ENCODE data around the gene NFATC1.
A peak's percentile ranks its signal among the peaks of the same experiment; 100 is the strongest.

Gene NFATC1

DNA sequence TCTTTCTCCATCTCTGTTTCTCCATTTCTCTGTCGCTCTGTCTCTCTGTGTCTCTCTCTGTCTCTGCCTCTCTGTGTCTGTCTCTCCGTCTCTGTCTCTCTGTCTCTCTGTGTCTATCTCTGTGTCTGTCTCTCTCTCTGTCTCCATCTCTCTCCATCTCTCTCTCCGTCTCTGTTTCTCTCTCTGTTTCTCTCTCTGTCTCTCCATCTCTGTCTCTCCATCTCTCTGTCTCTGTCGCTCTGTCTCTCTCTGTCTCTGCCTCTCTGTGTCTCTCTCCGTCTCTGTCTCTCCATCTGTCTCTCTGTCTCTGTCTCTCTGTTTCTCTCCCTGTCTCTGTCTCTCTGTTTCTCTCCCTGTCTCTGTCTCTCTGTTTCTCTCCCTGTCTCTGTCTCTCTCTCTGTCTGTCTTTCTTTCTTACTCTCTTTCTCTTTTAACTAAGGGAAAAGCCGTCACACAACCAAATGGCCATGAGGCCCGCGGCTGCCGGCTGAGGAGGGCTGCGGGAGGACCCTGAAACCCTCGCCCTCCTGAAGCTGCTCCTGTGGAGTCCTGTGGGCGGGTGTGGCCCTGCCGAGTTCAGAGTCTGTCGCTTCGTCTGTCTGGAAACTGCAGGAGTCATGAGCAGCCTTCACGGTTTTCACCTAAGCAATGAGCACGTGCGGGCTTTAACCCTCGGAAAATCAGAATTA lies 29.3 kb downstream of the NFATC1 start:
- no peak for DNase-seq

DNA sequence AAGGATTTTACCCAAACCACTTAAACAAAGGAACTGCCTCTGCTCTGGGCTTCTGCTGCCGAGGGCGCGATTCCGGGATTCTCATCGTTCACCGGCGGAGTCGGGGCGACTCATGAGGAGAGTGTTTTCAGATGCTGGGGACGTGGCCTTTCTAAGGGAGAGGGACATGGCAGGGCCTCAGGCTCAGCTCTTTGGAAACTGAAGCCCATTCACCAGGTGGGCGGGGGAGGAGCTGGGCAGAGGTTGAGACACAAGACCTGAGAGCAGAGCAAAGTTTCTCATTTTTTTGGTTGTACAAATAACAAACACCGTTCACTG lies 29.8 kb downstream of the NFATC1 start:
- no peak for DNase-seq

DNA sequence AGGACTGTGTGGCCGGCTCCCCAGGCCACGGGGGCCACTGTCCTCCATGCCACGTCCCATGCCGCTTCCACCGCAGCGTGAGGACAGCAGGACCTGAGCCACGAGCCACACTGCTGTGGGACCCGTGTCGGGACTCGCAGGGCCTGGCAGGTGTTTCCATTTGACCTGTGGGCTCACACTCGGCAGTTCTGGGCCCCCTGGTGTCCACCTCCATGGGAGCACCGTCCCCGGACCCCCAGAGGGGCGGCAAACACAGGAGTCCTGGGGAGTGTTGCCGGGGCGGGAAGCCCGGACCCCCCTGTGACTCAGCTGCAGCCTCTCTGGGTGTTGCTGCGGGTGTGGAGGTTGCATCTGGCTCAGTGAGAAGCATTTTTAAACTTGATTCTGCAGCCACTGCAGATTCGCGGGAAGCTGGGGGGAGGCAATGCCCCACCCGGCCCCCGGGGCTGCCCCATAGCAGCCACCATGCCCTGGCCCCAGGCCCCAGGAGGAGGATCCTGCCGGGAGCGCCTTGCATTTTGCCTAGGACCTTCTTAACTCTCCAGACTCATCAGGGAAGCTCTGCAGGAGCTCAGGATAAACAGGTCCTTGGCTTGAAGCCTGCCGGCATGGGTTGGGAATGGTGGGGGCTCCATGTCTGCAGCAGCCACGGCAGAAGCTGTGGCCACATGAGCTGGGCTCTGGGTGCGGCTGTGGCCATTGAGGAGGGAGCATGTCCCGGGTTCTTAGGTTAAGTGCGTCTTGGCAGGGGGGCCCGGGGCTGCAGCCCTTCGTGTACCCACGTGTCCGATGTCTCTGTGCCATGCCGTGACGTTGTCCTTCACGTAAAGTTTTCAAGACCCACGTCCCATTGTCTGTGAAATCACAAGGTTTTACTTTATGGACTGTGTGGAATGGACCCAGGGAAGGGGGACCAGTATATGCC lies 30.9 kb downstream of the NFATC1 start:
- no peak for DNase-seq

DNA sequence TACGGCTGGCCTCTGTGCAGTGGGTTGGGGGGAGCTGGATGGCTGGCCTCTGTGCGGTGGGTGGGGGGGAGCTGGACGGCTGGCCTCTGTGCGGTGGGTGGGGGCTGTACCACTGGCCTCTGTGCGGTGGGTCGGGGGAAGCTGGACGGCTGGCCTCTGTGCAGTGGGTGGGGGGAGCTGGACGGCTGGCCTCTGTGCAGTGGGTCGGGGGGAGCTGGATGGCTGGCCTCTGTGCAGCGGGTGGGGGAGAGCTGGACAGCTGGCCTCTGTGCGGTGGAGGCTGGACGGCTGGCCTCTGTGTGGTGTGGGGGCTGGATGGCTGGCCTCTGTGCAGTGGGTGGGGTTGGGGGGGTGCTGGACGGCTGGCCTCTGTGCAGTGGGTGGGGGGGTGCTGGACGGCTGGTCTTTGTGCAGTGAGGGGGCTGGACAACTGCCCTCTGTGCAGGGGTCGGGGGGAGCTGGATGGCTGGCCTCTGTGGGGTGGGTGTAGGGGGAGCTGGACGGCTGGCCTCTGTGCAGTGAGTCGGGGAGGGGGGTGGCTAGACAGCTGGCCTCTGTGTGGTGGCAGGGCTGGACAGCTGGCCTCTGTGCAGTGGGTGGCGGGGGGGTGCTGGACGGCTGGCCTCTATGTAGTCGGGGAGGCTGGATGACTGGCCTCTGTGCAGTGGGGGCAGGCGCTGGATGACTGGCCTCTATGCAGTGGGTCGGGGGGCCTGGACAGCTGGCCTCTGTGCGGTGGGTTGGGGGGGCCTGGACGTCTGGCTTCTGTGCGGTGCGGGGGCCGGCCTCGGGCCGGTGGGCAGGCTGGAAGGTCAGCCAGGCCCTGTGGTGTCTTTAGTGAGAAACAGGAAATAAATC lies 31.9 kb downstream of the NFATC1 start:
- DNase-seq = no peak

DNA sequence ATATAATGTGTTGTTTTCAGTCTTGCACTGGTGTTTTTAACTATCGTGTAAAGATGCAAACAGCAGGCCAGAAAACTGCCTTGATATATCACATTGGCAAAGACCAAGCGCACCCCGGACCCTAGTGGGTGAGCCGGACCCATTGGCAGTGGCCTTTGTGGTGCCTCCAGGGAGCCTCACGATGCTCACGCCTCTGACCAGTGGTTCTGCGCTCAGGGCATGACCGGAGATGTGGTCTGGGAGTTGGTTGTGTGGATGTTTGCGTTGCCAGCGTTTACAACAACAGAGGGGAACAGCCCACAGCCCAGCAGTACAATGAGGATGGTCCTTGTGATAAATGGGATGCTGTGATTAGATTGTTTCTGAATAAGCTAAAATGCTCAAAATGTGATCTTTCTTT lies 32.6 kb downstream of the NFATC1 start:
- no peak for DNase-seq

DNA sequence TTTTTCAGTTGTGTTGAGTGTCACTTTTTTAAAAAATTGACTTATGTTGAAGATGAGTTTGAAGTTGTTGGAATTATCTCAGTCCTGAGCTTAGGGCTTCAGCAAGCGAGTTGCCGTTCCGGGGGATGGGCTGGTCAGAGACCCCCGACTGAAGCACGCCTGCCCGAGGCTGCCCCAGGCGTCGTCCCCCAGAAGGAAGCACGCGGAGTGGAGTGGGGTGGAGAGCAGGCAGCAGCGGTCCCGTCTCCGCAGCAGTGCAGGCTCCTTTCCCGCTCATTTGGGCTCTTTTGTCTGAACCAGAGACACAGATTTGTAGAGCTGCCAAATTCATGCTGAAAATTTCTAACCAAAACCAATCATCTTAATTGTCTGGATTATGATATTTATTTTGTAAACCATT lies 33.7 kb downstream of the NFATC1 start:
- no peak for DNase-seq

DNA sequence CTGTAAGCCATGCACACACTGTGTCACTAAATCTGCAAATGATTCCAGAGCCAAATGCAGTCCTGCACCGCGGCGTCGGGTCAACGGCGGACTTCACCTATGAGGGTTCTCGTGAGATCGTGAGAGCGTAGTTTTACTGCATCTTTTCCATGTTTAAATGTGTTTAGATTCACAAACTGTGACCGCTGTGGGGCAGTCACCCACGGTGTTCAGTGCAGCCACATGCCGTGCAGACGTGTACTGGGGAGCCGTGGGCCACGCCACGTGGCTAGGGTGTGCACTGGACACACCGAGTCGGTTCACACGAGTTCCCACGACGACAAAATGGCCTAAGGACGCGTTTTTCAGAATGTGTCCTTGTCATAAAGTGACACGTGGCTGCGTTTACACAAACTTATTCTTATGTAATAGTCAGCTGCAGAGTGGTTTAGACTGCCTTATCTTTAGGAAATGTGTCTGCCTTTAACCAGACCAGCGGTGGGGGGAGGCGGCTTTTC lies 34.1 kb downstream of the NFATC1 start:
- DNase-seq = no peak

- no peak for DNase-seq
Measured at GRCh38 chr18:79432376-79433120, 36.8 kb downstream of the NFATC1 start.

DNA sequence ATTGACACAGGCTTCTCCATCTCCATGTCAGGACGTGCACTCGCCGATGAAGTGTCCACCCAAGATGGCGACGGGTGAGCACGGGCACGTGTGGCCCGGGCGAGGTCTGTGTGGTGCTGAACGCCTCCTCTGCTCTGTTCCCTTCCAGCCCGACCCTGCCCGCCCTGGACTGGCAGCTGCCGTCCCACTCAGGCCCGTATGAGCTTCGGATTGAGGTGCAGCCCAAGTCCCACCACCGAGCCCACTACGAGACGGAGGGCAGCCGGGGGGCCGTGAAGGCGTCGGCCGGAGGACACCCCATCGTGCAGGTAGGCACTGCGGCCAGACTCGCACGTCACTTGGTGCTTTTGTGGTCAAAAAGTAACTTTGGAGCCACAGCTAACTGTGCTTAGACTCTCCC lies 37.7 kb downstream of the NFATC1 start:
- DNase-seq = no peak

- no peak for DNase-seq
Measured at GRCh38 chr18:79434607-79435401, 39.1 kb downstream of the NFATC1 start.

DNA sequence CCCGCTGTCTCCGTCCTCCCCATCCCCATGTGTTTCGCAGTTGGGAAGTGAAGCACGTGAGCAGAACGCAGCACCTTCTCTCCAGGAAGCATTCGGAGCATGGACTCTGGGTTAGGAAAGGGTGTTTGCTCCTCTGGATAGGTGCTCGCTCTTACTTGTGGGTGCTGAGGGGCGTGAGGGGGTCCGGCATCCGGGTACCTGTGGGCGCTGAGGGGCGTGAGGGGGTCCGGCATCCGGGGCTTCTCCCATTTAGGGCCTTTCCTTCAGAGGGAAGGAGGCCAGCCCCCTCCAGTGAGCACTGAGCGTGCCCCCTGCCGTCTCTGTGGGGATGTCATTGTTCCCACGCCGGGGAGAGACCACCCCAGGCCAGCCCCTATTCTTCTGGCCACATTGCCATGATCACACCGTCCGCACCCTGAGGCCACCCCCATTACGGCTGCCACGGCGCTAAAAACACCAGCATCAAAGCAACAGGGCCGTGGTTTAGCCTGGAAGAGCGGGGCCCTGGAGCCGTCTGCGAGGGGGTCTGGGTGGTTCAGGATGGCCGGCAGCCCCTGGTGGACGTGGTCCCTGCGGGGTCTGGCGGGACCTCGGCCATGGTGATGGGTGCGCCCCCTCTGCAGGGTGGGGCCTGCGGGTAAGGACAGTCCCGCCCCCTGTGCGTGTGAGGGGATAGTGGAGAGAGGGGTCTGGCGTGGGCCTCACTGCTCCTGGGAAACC lies 41.0 kb downstream of the NFATC1 start:
- DNase-seq = no peak

- DNase-seq = no peak
Measured at GRCh38 chr18:79438089-79438897, 42.6 kb downstream of the NFATC1 start.

DNA sequence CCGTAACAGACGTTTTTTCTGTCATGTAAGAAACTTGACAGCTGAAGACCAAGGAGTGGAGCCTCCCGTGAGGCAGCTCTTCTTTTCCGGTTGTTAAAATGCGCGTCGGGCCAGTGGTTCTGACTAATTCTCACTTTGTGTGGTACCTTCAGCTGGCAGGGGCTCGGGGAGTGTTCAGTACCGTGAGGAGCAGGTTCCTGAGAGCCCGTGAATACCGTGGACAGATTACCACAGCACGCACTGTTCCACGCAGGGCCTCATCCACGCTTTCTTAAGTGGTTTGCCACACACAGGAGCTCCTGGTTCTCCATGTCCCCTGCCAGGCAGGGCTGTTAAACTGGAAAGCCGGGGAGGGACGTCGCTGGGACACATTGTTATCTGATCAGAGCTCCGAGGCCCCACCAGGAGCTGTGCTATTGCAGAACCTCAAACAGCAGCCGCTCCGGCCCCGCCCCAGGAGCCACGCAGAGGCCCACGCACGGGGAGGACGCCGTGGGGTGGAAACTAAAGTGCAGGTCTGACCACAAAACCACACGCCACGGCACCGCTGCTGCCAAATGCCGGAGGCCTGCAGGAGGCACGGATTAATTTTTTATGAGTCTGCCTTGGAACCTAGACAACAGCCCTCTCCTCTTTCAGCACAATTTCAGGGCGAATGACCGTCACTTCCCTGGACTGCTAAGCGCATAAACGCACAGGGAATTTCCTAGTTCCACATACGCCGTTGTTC lies 43.3 kb downstream of the NFATC1 start:
- DNase-seq = peak; percentile 36

- DNase-seq = no peak
Measured at GRCh38 chr18:79439628-79440023, 43.9 kb downstream of the NFATC1 start.

DNA sequence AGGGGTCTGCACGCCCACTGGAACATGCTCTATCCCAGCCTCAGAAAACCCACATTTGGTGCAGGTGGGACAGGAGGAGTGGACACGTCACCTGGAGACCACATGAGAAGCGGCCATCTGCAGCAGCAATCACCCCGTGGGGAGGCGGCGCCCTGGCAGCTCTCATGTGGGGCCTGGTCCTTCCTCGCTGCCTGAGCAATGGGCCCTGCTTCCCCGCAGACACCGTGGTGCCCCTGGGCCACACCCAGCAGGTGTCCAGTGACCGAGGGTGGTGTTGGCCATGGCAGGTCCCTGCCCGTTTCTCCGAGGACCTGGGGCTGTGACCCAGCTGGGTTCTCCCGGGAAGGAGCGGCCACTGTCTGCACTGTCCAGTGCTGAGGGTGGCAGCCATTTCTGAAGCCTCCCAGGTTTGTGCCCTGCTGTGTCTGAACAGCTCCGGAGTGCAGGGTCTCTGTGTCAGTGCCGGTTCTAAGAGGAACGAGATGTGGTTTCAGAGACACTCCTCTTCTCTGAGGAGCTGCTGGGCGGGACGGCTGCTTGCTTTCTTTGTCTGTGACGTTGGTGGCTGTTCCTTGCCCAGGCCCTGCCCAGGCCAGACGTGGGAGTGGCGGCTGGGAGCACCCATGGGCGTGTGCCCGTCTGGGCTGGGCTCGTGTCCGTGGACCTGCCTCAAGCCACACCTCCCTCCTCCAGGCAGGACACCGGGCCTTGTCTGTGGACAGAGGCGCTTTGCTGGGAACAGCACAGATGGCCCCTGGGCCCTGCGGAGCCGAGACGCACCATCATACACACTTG lies 44.8 kb downstream of the NFATC1 start:
- DNase-seq = no peak

DNA sequence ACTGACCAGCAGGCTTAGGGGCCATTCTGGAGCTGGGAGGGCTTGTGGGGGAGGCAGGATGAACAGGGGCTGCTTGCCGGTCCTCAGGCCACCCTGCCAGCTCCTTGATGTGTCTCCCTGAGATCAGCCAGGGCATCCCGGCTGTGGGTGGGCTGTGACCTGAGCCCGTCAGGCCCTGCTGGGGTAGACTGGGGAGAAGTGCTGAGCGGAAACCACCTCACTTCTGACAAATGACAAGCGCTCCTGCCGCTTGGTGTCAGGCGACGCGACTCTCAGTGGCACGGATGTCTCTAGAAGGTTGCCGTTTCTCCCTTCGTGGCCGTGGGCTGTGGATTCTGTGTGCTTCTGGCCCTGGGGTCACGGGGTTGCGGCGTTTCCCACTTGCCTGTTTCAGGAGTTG lies 45.7 kb downstream of the NFATC1 start:
- no peak for DNase-seq

- no peak for DNase-seq
Measured at GRCh38 chr18:79442508-79443221, 46.9 kb downstream of the NFATC1 start.

- no peak for DNase-seq
Measured at GRCh38 chr18:79445221-79445620, 49.5 kb downstream of the NFATC1 start.

All from CD4-positive, alpha-beta T cell treated with Interleukin-10 for 1 hour (primary cell).